GM18502 (cell line): Measurements from ENCODE around the gene OPCML.

ENCODE experiments used
- ATAC-seq: cut with Tn5 transposase; IDR thresholded peaks from one replicate; pipeline ENCODE4 v1.9.1; 2021; ENCODE audit warnings: mild to moderate bottlenecking; ENCODE audit not compliant: unreplicated experiment, poor library complexity

Gene OPCML

GRCh38 chr11:133206313-133207005, 325.8 kb downstream of the OPCML start:
- ATAC-seq, result no peak

- no peak for ATAC-seq
Measured at GRCh38 chr11:133204158-133204557, 328.1 kb downstream of the OPCML start.

DNA sequence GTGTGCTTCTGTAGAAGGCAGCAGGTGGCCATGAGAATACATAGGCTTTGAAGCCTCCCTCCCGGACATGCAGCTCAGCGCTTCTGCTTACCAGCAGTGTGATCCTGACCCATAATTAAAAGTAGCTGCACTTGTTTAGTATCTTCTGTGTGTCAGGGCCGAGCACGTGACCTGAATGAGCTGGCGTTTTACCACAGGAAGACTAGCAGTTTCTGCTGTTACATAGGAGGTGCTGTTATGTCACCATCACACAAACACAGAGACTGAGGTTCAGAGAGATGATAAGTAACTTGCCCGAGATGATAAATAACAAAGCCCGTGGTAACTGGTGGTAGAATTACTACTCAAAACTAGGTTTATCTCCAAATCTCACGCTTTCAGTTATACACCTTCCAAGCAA, 329.5 kb downstream of the OPCML start:
- no peak for ATAC-seq

- ATAC-seq, result no peak
Measured at GRCh38 chr11:133198438-133198837, 333.9 kb downstream of the OPCML start.

DNA sequence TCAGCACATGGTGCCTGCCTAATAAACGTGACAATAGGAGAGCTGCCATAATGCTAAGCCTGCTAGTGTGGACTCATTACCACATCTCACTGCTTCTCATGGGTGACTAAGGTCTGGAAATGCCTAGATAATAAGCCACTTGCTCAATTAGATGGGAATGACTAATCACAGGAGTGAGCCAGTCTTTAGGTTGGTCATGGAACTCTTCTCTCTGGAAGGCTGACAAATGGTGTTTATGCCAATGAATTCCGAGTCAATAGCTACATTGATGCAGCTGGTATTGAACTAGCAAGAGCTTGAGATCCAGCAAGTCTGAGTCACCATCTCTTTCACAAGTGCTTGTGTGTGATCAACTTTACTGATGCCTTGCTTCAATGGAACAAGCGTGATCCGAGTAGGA, 334.9 kb downstream of the OPCML start:
- ATAC-seq, result no peak

- no peak for ATAC-seq
Measured at GRCh38 chr11:133191931-133192330, 340.4 kb downstream of the OPCML start.

GRCh38 chr11:133181667-133182066, 350.6 kb downstream of the OPCML start:
- ATAC-seq, result no peak

DNA sequence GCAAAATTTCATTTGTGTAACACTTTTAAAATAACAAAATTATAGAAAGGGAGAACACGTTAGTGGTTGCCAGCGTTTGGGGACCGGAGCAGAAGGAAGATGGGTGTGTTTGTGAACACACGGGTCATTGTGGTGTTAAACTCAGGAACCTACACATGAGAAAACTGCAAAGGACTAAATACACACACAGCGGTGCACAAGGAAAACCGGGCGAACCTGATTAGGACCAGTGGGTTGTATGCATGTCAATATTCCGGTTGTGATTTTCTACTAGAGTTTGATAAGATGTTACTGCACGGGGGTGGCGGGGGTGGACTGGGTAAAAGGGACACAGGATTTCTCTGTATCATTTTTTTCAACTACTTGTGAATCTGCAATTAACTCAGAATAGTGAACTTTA, 351.2 kb downstream of the OPCML start:
- no peak for ATAC-seq

DNA sequence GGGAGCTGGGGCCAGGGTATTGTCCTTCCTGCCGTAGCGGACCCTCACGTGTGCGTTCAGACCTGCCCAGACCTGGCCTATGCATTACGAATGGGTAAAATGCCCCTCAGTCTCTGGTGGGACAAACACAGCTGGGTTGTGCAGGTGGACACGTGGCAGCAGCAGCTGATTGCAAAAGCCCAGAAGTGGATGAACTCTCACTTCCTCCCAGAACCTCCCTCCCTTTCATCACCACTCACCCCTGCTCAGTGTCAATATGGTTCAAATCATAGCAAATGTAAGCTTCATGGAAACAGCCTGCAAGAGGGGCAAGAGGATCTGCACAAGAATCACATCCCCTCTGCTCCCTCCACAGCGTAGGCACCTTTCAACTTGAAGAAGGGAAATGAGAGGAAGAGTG, 352.1 kb downstream of the OPCML start:
- ATAC-seq, result no peak

DNA sequence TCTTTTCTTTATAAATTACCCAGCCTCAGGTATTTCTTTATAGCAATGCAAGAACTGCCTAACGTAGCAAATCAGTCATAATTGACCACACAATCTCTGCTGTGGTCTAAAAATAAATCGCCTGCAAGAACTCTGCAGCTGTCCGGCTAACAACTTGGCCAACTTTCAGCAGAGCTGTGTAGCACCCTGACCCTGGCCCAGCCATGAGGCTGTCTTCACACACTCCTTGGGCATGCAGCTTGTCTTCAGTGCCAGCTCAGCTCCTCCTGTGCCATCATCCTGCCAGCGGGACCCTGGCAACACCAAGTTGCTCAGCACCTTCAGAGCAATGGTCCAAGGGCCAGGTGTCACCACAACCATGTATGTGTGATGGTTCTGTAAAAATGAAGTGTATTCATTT, 355.6 kb downstream of the OPCML start:
- ATAC-seq, result no peak

DNA sequence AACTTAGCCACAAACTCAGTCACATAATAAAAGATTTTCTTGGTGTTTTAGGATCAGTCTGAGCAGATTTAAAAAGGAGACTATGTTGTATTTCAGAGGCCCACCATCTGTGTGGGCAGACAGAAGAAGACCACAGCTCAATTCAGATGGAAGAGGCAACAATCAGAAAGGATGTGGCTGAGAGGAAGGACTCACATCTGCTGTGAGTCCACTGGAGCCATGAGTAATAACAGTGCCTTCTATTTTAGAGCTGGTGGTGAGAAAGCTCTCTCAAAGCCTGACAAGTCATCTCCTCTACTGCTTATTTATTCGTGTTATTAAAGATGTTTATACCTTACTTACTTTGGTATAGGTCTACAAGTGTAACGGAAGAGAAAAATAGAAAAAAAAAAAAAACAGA, 357.2 kb downstream of the OPCML start:
- no peak for ATAC-seq

DNA sequence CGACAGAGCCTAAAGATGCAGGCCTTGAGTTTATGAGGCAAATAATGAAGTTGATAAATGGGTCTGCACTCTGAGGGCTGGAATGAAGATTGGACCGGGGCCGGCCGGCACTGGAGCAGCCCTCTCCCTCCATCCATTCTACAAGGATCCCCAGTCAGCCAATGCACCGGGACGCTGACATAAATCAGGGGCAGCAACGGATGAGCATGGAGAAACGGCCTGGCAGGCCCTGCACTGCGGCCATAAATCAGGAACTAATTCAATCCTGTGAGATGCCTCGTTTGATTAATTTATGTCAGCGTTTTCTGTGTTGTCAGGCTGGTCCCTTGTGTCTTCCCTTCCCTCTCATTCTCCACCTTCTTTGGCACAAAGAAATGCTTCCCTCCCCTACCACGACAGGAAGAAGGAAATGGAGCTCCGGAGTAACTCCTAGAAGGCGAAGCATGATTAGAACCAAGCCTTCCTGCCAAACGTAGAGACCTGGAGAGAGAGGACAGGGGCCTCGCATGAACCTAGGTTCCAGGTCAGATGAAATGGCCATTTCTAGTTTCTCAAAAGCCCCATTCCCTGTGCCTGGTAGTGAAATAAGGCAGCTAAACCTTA, 358.4 kb downstream of the OPCML start:
- no peak for ATAC-seq

DNA sequence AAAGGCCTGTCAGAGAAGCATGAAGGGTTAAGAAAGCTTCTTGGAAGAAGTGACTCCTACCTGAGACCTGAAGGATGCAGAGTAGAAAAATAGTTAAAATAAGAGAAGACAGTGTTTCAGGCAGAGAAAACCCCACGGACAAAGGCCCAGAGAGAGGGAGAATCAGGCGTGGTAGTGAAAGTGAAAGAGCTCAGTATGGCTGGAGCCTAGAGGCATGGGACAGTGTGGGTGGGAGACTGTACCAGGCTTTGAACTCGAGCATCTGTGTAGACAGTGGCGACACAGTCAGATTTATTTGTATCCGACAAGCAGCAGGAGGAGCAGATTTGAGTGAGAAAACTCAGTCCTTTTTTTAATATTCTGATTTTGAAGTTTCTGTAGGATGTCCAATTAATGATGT, 360.0 kb downstream of the OPCML start:
- ATAC-seq, result peak; percentile 55

GRCh38 chr11:133171374-133171773, 360.9 kb downstream of the OPCML start:
- ATAC-seq, result no peak

DNA sequence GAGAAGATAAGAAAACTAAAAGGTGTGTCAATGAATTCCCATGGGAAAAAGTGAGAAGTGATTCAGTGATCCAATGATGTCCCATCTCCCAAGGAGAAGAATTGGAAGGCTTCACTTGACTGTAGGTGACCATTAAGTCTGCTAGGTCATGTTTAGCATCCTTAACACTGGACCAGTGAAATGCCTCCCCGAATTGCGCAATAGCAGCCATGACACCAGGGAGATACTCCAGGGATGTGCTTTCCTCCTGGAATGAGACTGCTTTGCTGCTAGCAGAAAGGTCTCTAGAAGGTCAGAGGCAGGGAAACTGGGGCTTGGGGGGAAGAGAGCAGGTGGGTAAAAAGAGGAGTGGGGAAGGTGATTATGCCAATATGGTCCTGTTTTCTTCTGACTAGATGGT, 364.3 kb downstream of the OPCML start:
- ATAC-seq, result no peak

DNA sequence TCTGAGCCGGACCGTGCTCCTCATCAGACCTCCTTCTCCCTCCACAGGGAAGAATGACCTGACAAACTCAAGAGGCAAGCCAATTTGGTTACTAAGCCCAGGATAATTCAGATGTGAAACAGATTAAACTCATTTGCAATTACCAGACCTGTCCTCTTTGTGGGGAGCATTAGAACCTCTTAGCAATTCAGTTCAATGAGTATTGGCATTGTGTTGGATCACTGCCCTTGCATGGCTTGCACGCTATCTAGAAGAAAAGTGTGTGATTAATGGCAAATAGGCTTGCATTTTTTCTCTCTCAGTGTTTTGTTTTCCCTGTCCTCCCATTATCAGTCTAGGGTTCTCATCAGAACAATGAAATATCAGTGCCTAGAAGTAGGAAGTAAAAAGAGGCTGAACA, 365.6 kb downstream of the OPCML start:
- no peak for ATAC-seq

GRCh38 chr11:133164986-133165385, 367.3 kb downstream of the OPCML start:
- no peak for ATAC-seq

DNA sequence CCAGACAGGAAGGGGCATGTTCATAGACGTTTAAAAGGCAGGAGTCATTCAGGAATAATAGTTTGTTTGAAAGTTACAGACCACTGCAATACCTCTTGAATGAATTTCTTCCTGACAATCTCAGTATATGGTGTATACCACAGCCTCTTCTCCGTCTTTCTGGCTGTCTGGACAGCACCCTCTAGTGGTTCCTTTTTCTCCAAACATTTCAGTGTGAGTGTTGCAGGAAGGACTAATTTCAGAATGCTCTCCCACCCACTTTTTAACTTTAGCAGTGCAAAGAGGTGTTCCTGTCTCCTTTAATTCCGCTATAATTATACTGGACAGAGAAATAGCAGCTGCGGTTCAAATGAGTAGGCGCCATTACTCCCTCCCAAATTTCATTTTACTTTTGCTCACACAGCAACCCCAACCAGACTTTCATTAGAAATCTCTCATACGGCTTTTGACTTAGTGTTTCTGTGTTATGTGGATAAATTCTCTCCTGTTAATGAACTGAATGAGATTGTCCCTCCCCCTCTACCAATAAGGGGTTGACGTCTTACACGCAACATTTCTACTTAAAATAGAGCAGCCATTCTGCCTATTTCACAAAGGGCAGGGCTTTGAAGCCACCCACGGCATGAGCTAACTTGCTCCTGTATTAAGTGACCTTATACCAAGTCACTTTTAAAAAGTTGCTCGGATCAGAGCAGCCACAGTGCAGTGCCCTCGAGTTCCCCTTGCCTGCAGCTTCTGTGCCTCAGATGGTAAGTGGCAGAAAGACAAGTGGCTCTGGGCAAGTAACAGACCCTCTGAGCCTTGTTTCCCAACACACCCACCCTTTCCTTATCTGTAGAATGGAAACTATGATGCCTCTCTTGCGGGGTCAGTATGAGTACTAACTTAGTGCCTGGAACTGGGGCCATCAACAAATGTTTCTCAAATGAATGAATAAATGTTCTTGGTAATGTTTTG, 368.6 kb downstream of the OPCML start:
- peak; percentile 69 for ATAC-seq

DNA sequence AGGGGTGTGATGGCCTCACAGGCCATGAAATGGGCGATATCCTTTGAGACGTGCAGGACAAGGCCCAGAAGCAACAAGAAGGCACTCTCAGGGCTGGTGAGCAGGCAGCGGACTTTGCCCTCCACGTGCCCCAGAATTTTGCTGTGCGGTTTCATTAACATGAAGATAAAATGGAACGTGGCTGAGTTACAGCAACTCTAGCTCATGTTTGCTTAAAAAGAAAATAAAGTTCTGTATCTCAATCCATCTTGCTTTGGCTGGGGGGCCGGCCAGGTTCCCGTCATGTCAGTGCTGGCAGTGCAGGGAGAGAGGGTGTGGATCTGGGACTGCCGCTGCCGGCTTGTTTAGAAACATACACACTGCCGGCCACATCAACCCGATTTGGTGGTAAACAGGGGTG, 370.1 kb downstream of the OPCML start:
- no peak for ATAC-seq

GRCh38 chr11:133160754-133161153, 371.5 kb downstream of the OPCML start:
- ATAC-seq, result no peak
